GM12878 (cell line): Measurements from ENCODE around the gene POR. TPM values are rescaled to one million over a fixed set of nuclear protein-coding genes. Genes with fewer than 3 reads are reported as not detected.

Experiments
- EED ChIP-seq: sonication (generic); IDR thresholded peaks from 2 replicates; pipeline ENCODE4 v1.6.1; 2016; ENCODE audit warnings: antibody characterized with exemption, low read depth
- ETV6 ChIP-seq, 2 experiments: fragments of 450-650 bp in 1 of 2; IDR thresholded peaks in 1 of 2; conservative IDR thresholded peaks in 1 of 2; 2 replicates each; pipeline ENCODE4 v1.6.1; 2014; ENCODE audit warnings: antibody characterized with exemption in 1 of 2, borderline replicate concordance in 1 of 2, low read depth in 1 of 2, mild to moderate bottlenecking in 1 of 2, moderate library complexity in 1 of 2
- FOS ChIP-seq: IDR thresholded peaks from 3 replicates; pipeline ENCODE4 v1.6.1; 2011; ENCODE audit warnings: borderline replicate concordance; ENCODE audit not compliant: insufficient read length; ENCODE audit errors: extremely low read depth
- HCFC1 ChIP-seq: fragments of 150-350 bp; IDR thresholded peaks from 2 replicates; pipeline ENCODE4 v1.6.1; 2014; ENCODE audit warnings: low read length
- NFYB ChIP-seq: IDR thresholded peaks from 2 replicates; pipeline ENCODE4 v1.6.1; 2011; ENCODE audit warnings: low read depth, mild to moderate bottlenecking, low read length, improper control_type of control experiment, moderate library complexity; ENCODE audit not compliant: insufficient read depth
- POU2F2 ChIP-seq: IDR thresholded peaks from 3 replicates; pipeline ENCODE4 v1.6.1; 2011; ENCODE audit warnings: low read depth, mild to moderate bottlenecking, low read length, borderline replicate concordance
- SUPT20H ChIP-seq: IDR thresholded peaks from 2 replicates; pipeline ENCODE4 v1.6.1; 2011; ENCODE audit warnings: low read depth, mild to moderate bottlenecking, low read length, moderate library complexity, borderline replicate concordance; ENCODE audit not compliant: control insufficient read depth
- TBL1XR1 ChIP-seq: IDR thresholded peaks from 2 replicates; pipeline ENCODE4 v1.6.1; 2012; ENCODE audit warnings: low read depth, low read length, improper control_type of control experiment
- TCF7 ChIP-seq: IDR thresholded peaks from 2 replicates; pipeline ENCODE4 v1.6.1; 2014; ENCODE audit warnings: antibody characterized with exemption, borderline replicate concordance
- ZNF384 ChIP-seq: IDR thresholded peaks from 2 replicates; pipeline ENCODE4 v1.6.1; 2012; ENCODE audit warnings: low read depth, mild to moderate bottlenecking, low read length, improper control_type of control experiment, borderline replicate concordance
- polyA plus RNA-seq, 11 experiments: library from polyadenylated mRNA; depleted of rRNA in 4 of 11; unstranded in 6 of 11; stranded (reverse) in 5 of 11; fragments of >200 nt; fragmentation: Nextera tagmentation in 4 of 11; fragmentation: Illumina TruSeq in 1 of 11; extraction: Ambion mirVana in 4 of 11; extraction: Trizol in 1 of 11; gene quantifications; 1 replicate in 1 of 11; 2 replicates in 10 of 11; pipeline versions ENCODE4 v1.2.1 to v1.2.3, GENCODE V29; 2011 to 2016; ENCODE audit warnings: inconsistent platforms in 2 of 11, missing spikeins in 2 of 11, low read depth in 1 of 11
- total RNA-seq, 4 experiments: library from RNA; depleted of rRNA in 3 of 4; stranded (reverse); fragments of >200 nt in 3 of 4; fragmentation: Illumina TruSeq in 1 of 4; extraction: Trizol in 1 of 4; gene quantifications; 2 replicates each; pipeline versions ENCODE4 v1.2.1 to v1.2.3, GENCODE V29; 2013 to 2021
- TF ChIP-seq, protein P1 (sequence below): fragments of 150-350 bp; IDR thresholded peaks from 2 replicates; pipeline ENCODE4 v1.6.1; 2016; ENCODE audit warnings: low read depth, low read length
- TF ChIP-seq, protein P2 (sequence below): IDR thresholded peaks from 2 replicates; pipeline ENCODE4 v1.6.1; 2012; ENCODE audit warnings: low read depth, low read length, improper control_type of control experiment

Gene POR
- total and polyA plus RNA-seq, 10 of the 15 experiments (the other 5 are each of a cell fraction or from before 2014, with no cell fraction given), result 2.2 to 75.8 (median 35.9) TPM

DNA sequence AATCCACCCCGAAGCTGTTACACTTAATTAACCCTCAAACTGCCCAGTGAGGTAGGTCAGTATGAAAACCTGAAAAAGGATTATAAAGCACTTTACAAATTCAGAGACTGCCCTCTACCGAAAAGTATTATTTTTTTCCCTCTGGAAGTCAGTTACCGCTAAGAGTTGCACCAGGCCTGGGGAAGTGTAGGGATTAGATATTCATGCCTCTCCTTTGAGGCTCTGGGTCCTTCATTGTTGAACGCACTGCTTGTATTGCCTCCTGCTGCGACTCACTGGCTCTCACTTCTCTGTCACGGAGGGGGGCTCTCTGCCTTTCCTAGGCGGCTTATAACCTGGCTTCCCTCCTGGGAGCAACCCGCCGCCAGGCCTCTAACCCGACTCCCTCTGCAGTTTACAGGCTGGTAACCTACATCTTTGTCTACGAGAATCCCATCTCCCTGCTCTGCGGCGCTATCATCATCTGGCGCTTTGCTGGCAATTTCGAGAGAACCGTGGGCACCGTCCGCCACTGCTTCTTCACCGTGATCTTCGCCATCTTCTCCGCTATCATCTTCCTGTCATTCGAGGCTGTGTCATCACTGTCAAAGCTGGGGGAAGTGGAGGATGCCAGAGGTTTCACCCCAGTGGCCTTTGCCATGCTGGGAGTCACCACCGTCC, 33.4 kb upstream of the POR start (continued):
- TF ChIP-seq, protein P1, sequence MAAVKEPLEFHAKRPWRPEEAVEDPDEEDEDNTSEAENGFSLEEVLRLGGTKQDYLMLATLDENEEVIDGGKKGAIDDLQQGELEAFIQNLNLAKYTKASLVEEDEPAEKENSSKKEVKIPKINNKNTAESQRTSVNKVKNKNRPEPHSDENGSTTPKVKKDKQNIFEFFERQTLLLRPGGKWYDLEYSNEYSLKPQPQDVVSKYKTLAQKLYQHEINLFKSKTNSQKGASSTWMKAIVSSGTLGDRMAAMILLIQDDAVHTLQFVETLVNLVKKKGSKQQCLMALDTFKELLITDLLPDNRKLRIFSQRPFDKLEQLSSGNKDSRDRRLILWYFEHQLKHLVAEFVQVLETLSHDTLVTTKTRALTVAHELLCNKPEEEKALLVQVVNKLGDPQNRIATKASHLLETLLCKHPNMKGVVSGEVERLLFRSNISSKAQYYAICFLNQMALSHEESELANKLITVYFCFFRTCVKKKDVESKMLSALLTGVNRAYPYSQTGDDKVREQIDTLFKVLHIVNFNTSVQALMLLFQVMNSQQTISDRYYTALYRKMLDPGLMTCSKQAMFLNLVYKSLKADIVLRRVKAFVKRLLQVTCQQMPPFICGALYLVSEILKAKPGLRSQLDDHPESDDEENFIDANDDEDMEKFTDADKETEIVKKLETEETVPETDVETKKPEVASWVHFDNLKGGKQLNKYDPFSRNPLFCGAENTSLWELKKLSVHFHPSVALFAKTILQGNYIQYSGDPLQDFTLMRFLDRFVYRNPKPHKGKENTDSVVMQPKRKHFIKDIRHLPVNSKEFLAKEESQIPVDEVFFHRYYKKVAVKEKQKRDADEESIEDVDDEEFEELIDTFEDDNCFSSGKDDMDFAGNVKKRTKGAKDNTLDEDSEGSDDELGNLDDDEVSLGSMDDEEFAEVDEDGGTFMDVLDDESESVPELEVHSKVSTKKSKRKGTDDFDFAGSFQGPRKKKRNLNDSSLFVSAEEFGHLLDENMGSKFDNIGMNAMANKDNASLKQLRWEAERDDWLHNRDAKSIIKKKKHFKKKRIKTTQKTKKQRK, result no peak
- TF ChIP-seq ZNF384 (no peak), NFYB (no peak), TCF7 (no peak), POU2F2 (no peak), FOS (no peak), ETV6 (conservative IDR thresholded peaks at IDR 0.05 in 1 of 2, IDR thresholded peaks at IDR 0.05 in 1 of 2; ENCODE audit: borderline replicate concordance in 1 of 2, low read depth in 1 of 2) (no peak), TBL1XR1 (no peak), HCFC1 (no peak), SUPT20H (no peak), EED (no peak)
- TF ChIP-seq, protein P2, sequence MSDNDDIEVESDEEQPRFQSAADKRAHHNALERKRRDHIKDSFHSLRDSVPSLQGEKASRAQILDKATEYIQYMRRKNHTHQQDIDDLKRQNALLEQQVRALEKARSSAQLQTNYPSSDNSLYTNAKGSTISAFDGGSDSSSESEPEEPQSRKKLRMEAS, result no peak
- TF ChIP-seq, all 136 proteins: peak for 0
